Activated CD4-positive, alpha-beta T cell treated with anti-CD3 and anti-CD28 coated beads, Interleukin-2, amount 10 ng/mL, durations not matched to agents 24 days and 14 days (primary cell): ENCODE measurements around the gene ATP1A4. TPM values are rescaled to one million over a fixed set of nuclear protein-coding genes. Genes with fewer than 3 reads are reported as not detected.

ENCODE experiments used
- DNase-seq: peaks from one replicate; pipeline ENCODE4 v3.0.0; 2022
- H3K27ac Mint-ChIP-seq: one replicate; pipeline ENCODE4 v1.8.0; 2022; ENCODE audit warnings: mild to moderate bottlenecking, mixed read lengths
- H3K27me3 Mint-ChIP-seq: one replicate; pipeline ENCODE4 v1.8.0; 2022; ENCODE audit warnings: mixed read lengths
- H3K36me3 Mint-ChIP-seq: one replicate; pipeline ENCODE4 v1.8.0; 2022; ENCODE audit warnings: low read depth, mild to moderate bottlenecking, mixed read lengths
- H3K4me1 Mint-ChIP-seq: one replicate; pipeline ENCODE4 v1.8.0; 2021; ENCODE audit warnings: mixed read lengths
- H3K4me3 Mint-ChIP-seq: one replicate; pipeline ENCODE4 v1.8.0; 2022; ENCODE audit warnings: mild to moderate bottlenecking, moderate library complexity, mixed read lengths
- H3K9me3 Mint-ChIP-seq: one replicate; pipeline ENCODE4 v1.8.0; 2021; ENCODE audit warnings: mixed read lengths
- intact Hi-C: fragments of 100-400 bp; cut with micrococcal nuclease; formaldehyde crosslinking; loops from one replicate; pipeline ENCODE4 v1.15.1; 2023
- total RNA-seq: library from RNA; stranded (reverse); gene quantifications from 2 replicates; pipeline ENCODE4 v1.2.3, GENCODE V29; 2022

The ATP1A4 gene
- total RNA-seq, 1 donor from 2014 or later: not detected

DNA sequence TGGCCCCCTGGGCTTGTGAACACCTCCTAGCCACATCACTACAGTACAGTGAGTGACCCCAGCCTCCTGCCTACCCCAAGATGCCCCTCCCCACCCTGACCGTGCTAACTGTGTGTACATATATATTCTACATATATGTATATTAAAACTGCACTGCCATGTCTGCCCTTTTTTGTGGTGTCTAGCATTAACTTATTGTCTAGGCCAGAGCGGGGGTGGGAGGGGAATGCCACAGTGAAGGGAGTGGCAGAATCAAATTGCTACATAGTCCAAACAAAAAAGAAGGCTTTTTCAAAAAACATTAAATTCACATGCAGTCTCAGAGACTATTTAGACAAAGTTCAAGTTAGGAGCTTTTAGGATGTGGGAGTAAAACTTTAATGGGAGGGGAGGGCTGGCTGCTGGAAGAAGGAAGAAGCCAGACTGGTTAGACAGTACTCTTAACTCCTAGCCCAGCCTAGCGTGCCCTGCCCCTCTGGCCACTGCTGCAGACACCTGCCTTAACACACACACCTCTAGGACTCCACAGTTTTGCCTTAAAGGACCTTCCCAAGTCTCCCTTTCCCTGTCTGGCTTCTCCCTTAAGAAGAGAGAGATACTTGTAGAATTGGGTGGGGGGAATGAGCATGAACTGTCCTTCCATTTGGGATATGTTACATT is 63.2 kb downstream of the ATP1A4 start:
- Mint-ChIP-seq H3K4me1 (peaks cover 8% of the 10 kb centered on the region), H3K4me3 (no peak overlapping the region), H3K9me3 (no peaks in the 10 kb centered on the region), H3K27ac (no peak overlapping the region), H3K27me3 (no peaks in the 10 kb centered on the region), H3K36me3 (peaks cover 63% of the 10 kb centered on the region)
- no peak for DNase-seq
- intact Hi-C loops: no loop called here

DNA sequence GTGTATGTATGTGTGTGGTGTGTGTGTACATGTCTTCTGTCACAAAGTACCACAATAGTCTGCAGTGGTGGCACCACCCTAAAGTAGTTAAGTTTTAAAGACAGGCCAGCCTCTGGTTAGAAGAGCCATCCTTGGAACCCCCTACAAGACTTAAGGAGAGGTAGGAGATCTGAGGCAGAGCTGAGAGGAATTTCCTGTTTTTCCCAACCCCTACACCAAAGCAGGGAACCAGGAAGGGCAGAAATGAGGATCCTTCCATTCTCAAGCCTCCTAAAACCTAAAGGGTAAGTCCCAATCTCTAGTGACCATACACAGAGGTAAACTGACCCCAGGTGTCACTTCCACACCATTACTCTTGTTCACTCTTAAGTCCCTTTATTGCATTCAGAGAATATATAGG is 64.9 kb downstream of the ATP1A4 start:
- intact Hi-C loops: no loop called here
- no peaks in the 10 kb centered on the region for H3K27me3 Mint-ChIP-seq
- no peak overlapping the region for H3K27ac Mint-ChIP-seq
- H3K4me1 Mint-ChIP-seq: no peaks in the 10 kb centered on the region
- no peak for DNase-seq
- peaks cover 68% of the 10 kb centered on the region for H3K36me3 Mint-ChIP-seq
- no peaks in the 10 kb centered on the region for H3K9me3 Mint-ChIP-seq
- H3K4me3 Mint-ChIP-seq: no peak overlapping the region

DNA sequence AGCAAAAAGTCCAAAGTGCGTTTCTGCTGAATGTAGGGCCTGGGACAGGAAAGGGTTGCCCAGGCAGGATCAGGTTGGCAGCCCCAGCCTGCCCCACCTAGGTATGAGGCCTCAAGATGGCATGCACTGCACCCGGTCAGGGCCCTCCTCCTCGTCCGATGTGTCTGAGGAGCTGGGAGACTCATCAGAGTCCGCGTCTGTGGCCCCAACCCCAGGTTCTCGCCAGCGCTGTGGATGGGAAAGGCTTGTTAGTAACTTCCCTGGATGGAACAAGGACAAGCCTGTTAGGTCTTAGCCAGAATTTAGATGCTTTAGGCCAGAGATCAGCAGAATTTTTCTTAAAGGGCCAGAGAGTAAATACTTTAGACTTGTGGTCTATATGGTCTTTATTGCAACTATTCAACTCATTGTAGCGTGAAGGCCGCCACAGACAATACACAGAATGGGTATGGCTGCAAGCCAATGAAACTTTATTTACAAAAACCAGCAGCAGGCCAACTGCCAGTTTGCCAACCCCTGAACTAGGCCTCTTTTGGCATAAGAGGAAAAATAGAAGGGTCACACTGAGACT is 66.2 kb downstream of the ATP1A4 start:
- Mint-ChIP-seq H3K27ac (no peak overlapping the region), H3K4me1 (no peaks in the 10 kb centered on the region), H3K4me3 (no peak overlapping the region), H3K9me3 (no peaks in the 10 kb centered on the region), H3K27me3 (no peaks in the 10 kb centered on the region), H3K36me3 (peaks cover 64% of the 10 kb centered on the region)
- intact Hi-C loops: no loop called here
- no peak for DNase-seq

DNA sequence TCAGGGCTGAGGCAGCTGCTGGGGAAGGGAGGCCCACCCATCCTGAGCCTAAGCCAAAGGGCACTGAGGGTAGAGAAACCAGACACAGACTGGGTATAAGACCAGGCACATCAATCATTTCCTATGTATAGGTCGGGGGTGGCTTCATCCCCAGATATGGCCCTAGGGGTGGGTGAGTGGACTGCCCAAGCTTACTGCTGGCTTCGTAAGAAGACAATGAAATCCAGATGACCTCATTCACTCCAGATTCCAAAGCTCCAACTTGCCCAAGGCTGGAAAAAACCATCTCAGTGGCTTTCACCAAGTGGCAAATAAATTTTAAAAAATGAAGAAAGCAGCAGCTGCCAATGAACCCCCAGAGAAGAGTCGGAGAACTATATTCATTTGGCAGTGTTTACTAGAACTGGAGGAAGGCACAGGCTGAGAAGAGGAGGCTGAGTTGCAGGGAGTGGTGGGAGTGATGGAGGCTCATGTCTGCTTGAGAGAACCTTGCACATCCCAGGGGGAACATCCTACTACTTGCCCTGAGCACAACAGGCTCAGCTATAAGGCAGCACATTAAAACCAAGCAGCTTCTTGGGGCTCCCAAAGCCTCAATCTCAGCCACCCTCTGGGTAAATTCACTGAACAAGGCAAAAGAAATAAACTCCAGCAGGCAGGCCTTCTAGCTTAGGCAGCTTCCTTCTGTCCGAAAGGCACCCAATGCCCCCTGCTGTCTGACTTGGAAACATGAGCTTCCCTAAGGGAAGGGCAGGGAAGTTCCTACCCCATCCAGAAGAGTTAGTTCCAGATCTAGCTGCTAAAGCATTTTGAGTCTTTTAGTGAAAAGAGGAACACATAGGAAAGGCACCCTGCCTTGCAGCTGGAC is 67.9 kb downstream of the ATP1A4 start:
- peaks cover 63% of the 10 kb centered on the region for H3K36me3 Mint-ChIP-seq
- no peak overlapping the region for H3K4me3 Mint-ChIP-seq
- no peaks in the 10 kb centered on the region for H3K9me3 Mint-ChIP-seq
- no peak overlapping the region for H3K27ac Mint-ChIP-seq
- intact Hi-C loops: no loop called here
- no peaks in the 10 kb centered on the region for H3K27me3 Mint-ChIP-seq
- no peaks in the 10 kb centered on the region for H3K4me1 Mint-ChIP-seq
- DNase-seq: no peak

DNA sequence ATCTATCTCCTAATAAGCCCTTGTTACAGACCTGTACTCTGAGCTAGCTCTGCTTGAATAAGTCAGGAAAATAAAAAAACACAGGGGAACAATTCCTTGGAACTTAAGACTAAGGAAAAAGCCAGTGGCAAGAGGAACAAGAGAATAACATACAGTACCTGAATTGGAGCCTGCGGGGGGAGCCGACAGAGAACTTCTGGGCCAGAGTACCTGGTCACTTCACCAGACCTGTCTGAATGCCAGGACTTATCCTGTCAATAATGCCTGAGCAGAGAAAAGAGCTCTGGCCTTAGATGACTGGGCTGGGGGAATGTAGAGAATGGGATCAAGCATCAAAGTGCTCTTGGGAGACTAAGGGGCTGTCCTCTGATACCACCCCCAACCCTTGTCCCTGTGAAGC is 68.9 kb downstream of the ATP1A4 start:
- no peak overlapping the region for H3K27ac Mint-ChIP-seq

DNA sequence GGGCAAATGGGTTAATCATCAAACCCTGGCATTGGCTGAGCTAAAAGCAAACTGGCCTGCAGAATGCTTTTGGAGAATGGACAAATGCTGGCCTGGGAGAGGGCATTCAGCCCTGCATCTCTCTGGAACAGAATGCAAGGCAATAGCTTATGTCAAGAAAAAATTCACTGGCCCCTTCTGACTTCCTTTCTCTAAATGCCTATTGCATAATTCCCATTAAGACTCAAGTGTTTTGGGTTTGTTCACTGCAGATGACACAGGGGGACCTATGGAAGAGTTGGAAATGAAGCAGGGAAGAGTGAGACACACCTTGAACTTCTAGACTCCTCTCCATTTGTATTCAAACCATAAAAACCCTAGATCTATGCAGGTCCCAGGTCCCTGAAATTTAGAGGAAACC is 69.7 kb downstream of the ATP1A4 start:
- H3K4me3 Mint-ChIP-seq: no peak overlapping the region
- intact Hi-C loops: no loop called here
- H3K27me3 Mint-ChIP-seq: no peaks in the 10 kb centered on the region
- H3K27ac Mint-ChIP-seq: no peak overlapping the region
- peaks cover 62% of the 10 kb centered on the region for H3K36me3 Mint-ChIP-seq
- H3K4me1 Mint-ChIP-seq: no peaks in the 10 kb centered on the region
- DNase-seq: no peak
- no peaks in the 10 kb centered on the region for H3K9me3 Mint-ChIP-seq

More for the DNA sequence above, 68.9 kb downstream of the ATP1A4 start:
- Mint-ChIP-seq H3K9me3 (no peaks in the 10 kb centered on the region), H3K4me1 (no peaks in the 10 kb centered on the region), H3K36me3 (peaks cover 67% of the 10 kb centered on the region), H3K27me3 (no peaks in the 10 kb centered on the region), H3K4me3 (no peak overlapping the region)
- DNase-seq: no peak
- intact Hi-C loops: no loop called here

DNA sequence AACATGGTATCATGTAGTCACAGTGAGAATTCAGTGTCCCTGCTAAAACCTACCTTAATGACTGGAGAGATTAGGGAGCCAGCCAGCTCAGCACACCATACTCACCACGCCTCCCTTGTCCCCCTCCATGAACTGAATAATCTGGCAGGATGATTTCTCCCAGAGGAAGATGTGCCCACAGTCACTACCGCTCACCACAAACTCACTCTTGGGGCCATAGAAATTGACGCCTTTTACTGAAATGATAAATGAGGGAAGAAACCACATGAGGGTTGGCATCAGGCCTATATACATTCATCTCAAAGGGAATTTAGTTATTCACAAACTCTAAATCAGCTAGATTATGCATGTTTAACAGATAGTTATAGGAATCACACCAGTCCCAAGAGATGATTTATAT is 71.1 kb downstream of the ATP1A4 start:
- H3K4me1 Mint-ChIP-seq: no peaks in the 10 kb centered on the region
- intact Hi-C loops: no loop called here
- peaks cover 53% of the 10 kb centered on the region for H3K36me3 Mint-ChIP-seq

DNA sequence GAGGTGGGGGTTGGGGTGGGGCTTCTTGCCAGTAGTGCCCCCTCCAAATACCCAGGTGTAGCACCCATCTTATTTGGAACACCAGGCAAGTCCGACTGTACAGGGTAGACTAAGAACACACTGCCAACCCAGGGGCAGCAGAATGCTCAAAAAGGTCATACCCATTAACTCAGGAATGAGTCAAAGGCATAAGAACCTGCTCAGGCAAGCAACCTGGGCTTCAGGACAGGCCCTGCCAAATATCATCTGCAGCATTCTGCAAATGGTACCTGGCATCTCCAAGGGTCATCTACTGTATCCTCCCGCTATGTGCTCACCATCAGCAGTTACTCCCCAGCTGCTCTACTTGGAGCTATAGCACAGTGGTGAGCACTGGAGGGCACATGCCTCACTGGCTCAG is 73.2 kb downstream of the ATP1A4 start:
- Mint-ChIP-seq H3K27me3 (no peaks in the 10 kb centered on the region), H3K27ac (no peak overlapping the region), H3K36me3 (peaks cover 57% of the 10 kb centered on the region), H3K4me1 (no peaks in the 10 kb centered on the region), H3K4me3 (no peak overlapping the region), H3K9me3 (no peaks in the 10 kb centered on the region)
- intact Hi-C loops: loop anchor here (5.0 kb wide), 1 partner anchor 32 kb away; the partner anchor contains the start of gene CASQ1
- DNase-seq: no peak

More for the DNA sequence above, 71.1 kb downstream of the ATP1A4 start:
- Mint-ChIP-seq H3K4me3 (no peak overlapping the region), H3K27me3 (no peaks in the 10 kb centered on the region), H3K27ac (no peak overlapping the region), H3K9me3 (no peaks in the 10 kb centered on the region)
- no peak for DNase-seq

DNA sequence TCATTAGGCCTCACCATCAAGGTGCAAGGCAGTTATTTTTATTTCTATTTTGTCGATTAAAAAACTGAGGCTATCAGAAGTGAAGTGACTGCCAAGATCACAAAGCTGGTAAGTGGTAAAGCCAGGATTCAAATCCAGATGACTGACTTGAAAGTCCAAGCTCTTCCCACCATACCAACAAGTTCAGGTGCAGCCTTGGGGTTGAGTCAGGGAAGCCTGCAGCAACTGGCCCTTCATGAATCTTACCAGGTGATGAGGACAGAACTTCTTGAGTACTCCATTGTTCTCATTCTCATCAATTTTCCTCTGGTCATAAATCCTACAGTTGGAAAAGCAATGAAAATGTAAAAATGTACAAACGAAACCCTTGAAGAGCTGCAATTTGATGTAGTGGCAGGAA is 73.9 kb downstream of the ATP1A4 start:
- Mint-ChIP-seq H3K27me3 (no peaks in the 10 kb centered on the region), H3K9me3 (no peaks in the 10 kb centered on the region), H3K36me3 (peaks cover 58% of the 10 kb centered on the region), H3K4me1 (no peaks in the 10 kb centered on the region), H3K4me3 (no peak overlapping the region), H3K27ac (no peak overlapping the region)
- no peak for DNase-seq
- intact Hi-C loops: loop anchor here (5.0 kb wide), 1 partner anchor 33 kb away; the partner anchor contains the start of gene CASQ1

DNA sequence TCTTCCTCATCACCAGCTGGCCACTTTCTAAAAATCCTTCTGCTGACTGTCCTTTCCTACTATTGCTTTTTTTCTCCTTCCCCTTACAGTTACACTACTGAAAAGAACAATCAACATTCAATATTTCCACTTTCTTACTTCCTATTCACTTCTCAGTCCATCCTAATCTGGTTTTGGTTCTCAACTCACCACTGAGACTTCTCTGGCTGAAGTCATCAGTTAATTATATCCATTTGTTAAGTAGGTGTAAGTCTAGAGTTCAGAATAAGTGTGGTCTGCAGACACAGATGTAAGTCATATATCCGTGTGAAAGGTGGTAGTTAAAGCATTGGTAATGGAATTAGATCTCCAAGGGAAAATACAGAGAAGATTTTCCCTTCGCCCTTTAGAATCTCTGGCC is 75.2 kb downstream of the ATP1A4 start:
- Mint-ChIP-seq H3K27ac (no peak overlapping the region), H3K4me3 (no peak overlapping the region)
- DNase-seq: no peak

DNA sequence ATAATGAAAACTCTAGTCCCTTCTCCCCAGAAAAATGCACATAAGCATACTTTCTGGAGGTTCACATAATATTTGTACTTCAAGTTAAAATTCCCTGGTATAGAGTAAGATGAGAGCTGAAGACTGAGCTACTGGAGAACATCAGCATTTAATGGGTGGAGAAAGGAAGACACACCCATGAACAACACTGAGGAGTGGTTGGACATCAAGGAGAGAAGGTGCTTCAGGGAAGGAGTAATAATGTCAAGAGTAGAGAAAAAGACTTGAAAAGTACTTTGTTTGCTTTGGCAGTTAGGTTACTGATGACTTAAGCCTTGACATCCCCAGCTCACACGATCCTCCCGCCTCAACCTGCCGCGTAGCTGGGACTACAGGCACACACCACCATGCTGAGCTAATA is 75.6 kb downstream of the ATP1A4 start:
- H3K27me3 Mint-ChIP-seq: no peaks in the 10 kb centered on the region
- peaks cover 59% of the 10 kb centered on the region for H3K36me3 Mint-ChIP-seq
- peak overlapping the region; percentile 17 for H3K27ac Mint-ChIP-seq
- H3K4me1 Mint-ChIP-seq: no peaks in the 10 kb centered on the region
- no peak for DNase-seq
- no peaks in the 10 kb centered on the region for H3K9me3 Mint-ChIP-seq
- H3K4me3 Mint-ChIP-seq: no peak overlapping the region
- intact Hi-C loops: loop anchor here (5.0 kb wide), 1 partner anchor 35 kb away; the partner anchor contains the start of gene CASQ1

More for the DNA sequence above, 75.2 kb downstream of the ATP1A4 start:
- no peaks in the 10 kb centered on the region for H3K27me3 Mint-ChIP-seq
- peaks cover 59% of the 10 kb centered on the region for H3K36me3 Mint-ChIP-seq
- intact Hi-C loops: loop anchor here (5.0 kb wide), 1 partner anchor 34 kb away; the partner anchor contains the start of gene CASQ1
- no peaks in the 10 kb centered on the region for H3K4me1 Mint-ChIP-seq
- H3K9me3 Mint-ChIP-seq: no peaks in the 10 kb centered on the region

DNA sequence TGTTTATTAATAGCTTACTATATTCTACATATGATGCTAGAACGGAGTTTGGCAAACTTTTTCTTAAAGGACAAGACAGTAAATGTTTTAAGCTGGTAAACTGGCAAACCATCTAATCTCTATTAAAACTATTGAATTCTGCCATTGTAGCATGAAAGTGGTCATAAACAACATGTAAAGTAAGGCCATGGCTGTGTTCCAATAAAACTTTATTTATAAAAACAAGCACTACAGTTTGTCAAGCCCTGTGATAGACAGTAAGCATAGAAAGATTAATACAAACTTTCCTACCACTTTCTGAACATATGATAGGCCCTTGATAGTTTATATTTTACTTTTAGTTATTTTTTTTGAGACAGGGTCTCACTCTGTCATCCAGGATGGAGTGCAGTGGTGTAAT is 76.2 kb downstream of the ATP1A4 start:
- H3K27me3 Mint-ChIP-seq: no peaks in the 10 kb centered on the region
- peaks cover 54% of the 10 kb centered on the region for H3K36me3 Mint-ChIP-seq
- H3K9me3 Mint-ChIP-seq: no peaks in the 10 kb centered on the region
- no peak for DNase-seq
- intact Hi-C loops: loop anchor here (5.0 kb wide), 1 partner anchor 35 kb away; the partner anchor contains the start of gene CASQ1
- H3K4me1 Mint-ChIP-seq: no peaks in the 10 kb centered on the region
- H3K4me3 Mint-ChIP-seq: no peak overlapping the region
- no peak overlapping the region for H3K27ac Mint-ChIP-seq

DNA sequence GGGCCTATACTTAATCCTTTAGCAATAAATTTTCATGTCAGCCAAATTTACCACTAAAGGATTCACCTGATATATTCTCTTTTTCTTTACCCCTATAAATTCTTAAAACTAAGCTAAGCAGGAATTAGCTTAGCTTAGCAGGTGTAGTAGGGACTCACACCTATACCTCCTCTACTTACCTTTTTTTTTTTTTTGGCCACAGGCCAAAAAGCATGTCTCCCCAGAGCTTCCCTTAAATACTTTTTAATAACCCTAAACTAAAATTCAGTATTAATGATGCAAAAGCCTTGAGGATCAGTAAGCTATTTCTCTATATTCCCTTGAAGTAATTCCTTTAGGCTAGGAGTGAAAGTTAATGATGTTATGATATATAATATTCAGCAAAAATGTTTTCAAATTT is 77.0 kb downstream of the ATP1A4 start:
- intact Hi-C loops: loop anchor here (5.0 kb wide), 1 partner anchor 36 kb away; the partner anchor contains the start of gene CASQ1
- Mint-ChIP-seq H3K27me3 (no peaks in the 10 kb centered on the region), H3K4me1 (no peaks in the 10 kb centered on the region), H3K4me3 (no peak overlapping the region), H3K36me3 (peaks cover 54% of the 10 kb centered on the region), H3K27ac (no peak overlapping the region), H3K9me3 (no peaks in the 10 kb centered on the region)
- DNase-seq: no peak

DNA sequence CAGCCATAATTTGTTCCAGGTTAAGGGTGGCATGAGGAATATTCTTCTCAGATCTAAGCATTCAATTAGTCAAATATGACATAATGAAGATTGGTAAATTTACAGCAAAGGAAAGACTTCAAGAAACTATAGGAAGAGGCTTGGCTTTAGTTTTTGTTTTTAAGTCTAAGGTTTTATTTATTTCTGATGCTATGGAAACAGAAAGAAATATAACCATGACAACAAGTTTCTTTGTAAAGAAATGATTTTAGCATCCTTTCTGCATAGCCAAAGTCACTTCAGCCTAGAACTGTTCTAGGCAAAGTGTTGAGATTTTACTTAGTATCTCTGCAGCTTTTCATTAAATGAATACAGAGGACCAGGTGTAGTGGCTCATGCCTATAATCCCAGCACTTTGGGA is 81.5 kb downstream of the ATP1A4 start:
- intact Hi-C loops: no loop called here
- H3K27ac Mint-ChIP-seq: no peak overlapping the region
- peaks cover 57% of the 10 kb centered on the region for H3K36me3 Mint-ChIP-seq
- no peaks in the 10 kb centered on the region for H3K9me3 Mint-ChIP-seq
- H3K27me3 Mint-ChIP-seq: no peaks in the 10 kb centered on the region
- H3K4me1 Mint-ChIP-seq: peaks cover 8% of the 10 kb centered on the region
- no peak overlapping the region for H3K4me3 Mint-ChIP-seq
- DNase-seq: no peak
